Measurements from ENCODE around the gene ZDHHC14.
"Not testable (repeated sequence)": the region's sequence is repeated elsewhere in the genome, so short reads cannot be mapped to it uniquely, and the experiment has no call there.

ZDHHC14 gene

DNA sequence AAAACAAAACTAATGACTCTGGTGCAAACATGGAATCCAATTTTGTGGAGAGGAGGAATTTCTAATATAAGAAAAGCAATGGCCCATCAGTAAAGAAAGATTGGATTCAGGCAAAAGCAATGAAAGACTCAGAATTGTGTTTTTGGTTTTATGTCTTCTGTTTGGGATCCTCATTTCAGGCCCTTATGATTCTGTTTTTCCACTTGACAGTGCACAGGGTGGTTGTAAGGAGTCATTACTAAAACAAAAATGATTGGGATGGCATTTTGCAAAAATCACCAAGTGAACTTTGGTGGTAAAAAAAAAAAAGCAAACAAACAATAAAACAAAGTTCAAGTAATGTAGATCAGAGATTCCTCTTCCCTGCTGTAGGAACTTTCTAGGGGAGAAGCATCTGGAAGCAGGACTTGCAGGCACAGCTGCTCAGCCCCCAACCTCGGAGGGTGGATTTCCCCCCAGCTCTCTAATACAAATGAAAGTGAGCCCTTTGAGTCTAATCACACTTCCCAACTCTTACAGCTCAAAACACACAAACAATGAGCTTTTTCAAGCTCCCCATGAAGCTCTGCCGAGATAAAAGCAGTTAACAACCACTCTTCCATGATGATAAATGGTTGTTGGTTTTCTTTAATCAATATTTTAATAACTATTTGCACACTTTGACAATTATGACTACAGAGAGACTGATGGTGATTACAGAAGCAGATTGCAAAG is 177.7 kb downstream of the ZDHHC14 start:
- no peak for DNase-seq

DNA sequence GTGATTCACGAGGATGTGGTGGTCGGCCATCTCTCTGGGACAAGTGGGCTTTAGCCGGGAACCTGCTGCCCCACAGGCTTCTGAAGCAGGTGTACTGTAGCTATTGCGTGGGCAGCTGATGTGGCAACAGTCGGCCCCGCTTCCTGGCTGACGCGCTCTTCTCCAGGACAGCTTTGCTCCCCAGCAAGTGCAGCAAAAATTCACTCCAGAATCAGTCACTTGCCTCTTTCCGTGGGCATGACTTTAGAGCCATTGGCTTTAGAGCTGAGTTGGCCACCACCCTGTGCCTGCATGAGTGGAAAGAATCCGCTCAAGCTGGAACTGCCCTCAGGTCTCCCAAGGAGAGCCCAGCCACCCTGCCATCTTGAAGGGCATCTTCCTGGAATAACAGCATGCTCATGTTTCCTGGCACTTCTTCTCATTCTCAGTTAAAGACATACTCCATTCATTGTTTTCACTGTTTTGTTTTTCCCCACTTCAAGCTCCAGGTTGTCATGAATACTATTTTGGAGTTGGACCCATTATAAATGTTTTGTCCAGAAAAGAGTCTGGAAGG is 178.3 kb downstream of the ZDHHC14 start:
- no peak for DNase-seq

DNA sequence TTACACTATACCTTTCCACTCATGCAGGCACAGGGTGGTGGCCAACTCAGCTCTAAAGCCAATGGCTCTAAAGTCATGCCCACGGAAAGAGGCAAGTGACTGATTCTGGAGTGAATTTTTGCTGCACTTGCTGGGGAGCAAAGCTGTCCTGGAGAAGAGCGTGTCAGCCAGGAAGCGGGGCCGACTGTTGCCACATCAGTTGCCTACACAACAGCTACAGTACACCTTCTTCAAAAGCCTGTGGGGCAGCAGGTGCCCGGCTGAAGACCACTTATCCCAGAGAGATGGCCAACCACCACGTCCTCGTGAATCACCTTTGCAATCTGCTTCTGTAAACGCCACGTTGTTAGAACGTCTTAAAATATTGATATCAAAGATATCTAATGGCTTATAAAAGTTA is 179.1 kb downstream of the ZDHHC14 start:
- not testable (repeated sequence) for DNase-seq

DNA sequence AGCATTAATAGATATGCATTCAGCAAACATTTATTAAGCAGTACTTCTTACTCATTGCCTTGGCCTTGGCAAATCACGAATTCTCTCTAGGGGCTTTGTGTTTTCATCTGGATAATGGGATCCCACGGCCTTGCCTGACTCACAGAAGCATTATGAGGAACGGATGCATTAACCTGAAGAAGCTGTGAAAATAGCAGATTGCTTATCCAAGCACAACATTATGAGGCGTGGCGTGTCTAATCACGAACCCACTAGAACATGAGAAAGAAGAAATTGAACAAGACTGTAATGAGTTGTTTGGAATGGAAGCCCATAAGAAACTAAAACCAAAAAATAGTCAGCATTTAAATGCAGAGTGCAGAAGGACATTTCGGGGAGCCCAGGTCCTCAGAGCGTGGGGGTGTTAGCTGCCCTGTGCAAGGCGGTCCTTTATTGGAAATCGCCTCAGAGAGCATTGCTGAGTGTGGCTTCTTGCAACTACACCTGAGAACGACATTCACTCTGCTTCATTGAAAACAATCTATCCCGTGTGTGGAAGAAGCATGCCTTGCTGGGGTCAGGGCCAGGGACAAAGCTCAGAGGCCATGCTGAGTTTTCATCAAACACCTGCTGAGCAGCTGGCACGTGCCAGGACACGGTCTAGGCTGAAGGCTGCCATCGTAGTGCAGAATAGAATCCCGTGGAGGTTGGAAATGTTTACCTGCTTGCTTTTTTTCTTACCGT is 179.9 kb downstream of the ZDHHC14 start:
- no peak for DNase-seq

DNA sequence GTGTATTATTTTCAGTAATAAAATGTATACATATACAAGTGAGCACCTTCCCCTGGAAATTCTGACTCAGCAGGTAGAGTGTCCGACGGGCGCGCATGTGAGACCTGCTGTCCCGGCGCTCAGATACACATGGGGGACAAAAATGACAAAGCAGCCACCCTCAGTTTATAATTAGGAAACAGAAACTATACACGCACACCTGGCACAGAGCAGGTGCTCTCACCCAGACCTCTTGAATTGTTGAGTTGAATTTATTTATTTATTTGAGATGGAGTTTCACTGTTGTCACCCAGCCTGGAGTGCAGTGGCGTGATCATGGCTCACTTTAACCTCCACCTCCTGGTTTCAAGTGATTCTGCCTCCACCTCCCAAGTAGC is 180.4 kb downstream of the ZDHHC14 start:
- DNase-seq, result no peak

DNA sequence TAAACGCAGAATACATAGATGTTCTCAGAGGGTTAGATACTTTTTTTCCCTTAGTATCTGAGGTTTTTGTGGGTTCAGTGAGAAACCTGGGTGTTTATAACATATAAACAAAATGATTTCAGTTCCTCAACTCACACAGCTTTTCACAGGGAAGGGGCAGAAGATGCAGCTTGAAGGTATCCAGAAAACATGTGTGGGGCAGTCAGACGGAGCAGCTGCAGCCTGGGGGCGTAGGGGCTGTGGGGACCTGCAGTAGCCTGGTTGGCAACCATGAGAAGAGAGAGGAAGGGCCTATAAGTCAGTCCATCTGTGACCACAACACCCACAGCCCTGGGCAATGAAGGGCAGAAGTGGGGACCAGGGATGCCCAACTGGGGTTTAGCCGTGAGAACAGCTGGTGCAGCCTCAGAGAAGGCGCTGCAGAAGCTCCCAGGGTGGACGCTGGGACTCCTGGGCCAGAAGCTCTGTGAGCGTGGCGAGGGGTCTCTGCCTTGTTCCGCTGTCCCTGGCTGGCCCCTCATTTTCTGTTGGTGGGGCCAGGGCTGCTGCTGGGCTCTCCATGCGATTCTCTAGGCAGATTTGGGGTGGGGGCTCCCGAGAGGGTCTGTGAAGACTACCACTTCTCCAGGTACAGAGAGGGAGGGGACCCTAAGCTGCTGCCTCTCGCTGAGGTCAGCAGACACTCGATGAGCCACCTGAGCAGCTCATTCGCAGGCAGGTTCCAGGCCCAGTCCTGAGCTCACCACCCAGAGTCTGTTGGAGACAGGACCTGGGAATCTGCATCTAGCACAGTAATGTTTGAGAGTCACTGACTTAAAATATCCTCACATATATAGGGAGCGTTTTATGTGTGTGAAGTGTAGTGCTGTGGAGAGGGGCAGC is 181.2 kb downstream of the ZDHHC14 start:
- no peak for DNase-seq

DNA sequence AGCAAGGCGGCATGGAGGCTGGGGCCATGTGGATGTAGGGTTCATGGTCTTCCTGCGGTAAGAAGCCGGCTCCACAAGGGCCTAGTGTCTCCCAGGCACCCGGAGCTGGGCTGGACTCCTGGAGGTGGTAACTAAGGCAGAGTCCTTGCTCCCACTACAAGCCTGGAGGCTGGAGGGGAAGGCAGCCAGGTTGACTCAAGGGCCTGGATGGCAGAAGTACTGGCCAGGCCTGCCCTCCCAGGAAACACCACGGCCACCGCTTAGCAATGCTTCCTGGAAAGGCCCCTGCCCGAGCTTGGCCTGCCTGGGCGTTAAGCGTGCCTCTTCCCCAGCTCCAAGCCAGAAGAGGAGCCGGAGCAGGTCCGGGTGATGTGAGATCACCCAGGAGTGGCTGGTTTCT is 182.0 kb downstream of the ZDHHC14 start:
- no peak for DNase-seq

DNA sequence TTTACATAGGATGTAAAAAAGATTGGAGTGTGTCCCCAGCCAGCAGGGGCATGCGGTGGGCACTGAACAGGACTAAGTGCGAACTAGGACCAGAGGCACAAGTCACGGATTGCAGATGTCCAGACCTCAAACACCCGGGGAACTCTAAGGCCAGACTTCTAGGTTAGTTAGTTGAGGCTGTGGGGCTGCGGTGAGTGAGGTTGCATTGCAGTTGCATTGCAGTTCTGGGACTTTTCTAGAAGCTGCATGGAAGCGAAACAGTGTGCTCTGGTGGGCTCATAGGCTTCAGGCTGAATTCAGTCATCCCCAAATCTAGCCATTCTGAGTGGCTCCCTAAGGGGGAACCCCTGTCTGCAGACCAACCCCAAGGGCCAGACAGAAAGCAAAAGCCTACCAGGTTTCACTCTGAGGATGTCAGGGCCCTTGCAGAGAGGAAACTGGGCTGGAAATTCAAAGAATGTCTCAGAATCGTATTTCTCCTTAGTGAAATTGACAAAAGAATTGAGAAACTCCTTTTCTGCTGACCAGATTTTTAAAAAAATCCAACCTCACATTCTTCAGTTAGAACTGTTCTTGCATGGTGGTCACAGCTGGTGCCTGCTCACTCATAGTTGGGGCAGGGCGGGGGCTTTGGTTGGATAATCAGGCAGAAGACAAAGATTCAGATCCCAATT is 182.8 kb downstream of the ZDHHC14 start:
- no peak for DNase-seq

DNA sequence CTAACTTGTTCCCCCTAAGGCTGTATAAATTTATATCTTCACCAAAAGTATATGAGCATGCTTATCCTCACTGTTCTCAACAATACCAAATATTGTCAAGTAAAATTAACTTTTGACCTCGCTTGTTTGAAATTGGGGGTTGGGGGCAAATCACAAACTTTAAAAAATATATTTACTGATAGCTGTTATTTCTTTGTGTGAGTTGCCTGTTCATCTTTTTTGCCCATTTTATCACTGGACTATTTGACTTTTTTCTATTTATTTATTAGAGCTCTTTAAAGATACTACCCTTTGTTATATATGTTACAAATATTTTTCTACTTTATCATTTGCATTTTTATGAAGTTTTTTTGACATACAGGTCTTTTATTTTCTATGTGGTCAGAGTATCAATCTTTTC is 187.7 kb downstream of the ZDHHC14 start:
- no peak for DNase-seq

DNA sequence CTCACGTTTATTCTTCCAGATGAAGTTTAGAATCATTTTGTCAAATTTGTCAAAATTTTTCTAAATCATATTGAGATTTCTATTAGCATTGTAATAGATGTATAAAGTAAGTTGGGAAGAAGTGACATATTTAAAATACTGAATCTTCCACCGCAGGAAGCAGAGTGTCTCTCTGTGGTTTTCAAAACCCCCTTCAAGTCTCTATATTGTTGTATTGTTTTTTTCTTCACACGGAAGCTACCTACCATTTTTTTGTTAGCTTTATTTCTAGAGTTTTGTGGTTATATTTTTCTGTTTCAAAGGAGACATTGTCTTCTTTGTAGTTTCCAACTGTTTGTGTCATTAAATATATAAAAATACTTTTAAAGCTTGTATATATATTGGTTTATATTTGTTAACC is 188.6 kb downstream of the ZDHHC14 start:
- no peak for DNase-seq

DNA sequence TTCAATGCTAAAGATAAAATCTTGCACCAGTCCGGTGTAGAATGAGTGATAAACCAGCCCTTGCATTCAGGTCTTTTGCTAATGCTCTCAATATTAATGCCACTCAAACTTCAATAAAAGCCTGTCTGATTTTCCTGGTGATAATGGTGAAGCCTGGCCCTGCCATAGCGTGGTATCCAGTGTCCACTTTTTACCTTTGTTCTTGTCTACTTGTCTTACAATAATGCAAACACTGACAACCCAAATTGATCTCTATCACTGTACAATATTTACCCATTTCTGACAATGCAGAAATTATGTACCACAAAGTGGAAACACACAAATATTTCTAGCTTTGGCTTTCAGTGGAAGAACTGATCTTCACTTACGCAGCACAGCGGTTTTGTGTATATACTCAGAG is 189.1 kb downstream of the ZDHHC14 start:
- no peak for DNase-seq

DNA sequence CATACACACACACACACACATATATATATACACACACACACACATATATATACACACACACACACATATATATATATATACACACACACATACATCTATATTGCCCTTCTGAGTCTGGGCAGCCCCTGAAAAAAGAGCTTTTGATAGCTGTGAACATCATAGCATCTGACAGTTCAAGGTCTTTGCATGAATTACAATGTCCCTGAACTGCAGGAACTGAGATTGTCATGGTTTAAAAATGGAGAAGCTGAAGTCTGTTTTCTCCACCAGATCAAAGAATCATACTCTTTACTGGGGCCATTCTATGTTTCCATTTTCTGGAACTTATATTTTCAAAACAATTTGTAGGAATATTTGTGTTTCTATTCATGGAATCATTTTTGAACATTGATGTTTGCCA is 189.8 kb downstream of the ZDHHC14 start:
- DNase-seq, result no peak

DNA sequence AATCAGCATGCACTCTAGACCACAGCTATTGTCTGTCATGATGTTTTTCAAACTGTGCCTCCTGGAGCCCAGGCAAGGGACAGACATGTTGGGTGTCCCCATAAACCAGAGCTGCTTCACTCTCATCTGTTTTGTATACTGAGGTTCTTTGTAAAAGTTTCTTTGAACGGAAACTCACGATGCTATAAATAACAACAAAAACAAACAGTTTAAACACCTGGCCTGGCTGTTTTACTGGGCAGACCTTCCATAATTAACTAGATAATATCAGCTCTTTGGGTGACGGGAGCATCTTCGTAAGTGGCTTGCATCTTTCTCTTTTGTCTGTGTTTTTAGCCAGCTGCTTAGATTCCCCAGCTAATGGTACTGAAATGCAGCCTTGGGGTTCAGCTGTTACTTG is 190.3 kb downstream of the ZDHHC14 start:
- no peak for DNase-seq

DNA sequence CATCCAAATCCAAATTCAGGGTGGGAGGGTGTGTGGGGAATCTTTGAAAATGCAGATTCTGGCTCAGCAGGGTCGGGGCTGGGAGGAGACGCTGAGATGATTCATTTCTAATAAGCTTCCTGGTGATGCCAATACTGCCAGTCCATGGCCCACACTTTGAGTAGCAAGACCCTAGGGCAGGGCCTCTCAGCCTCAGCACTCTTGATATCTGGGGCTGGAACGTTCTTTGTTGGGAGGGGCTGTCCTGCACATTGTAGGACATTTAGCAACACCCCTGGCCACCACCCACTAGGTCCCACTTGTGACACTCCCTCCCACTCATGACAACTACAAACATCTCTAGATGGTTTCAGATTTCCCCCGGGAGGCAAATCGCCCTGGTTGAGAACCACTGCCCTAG is 191.0 kb downstream of the ZDHHC14 start:
- no peak for DNase-seq

DNA sequence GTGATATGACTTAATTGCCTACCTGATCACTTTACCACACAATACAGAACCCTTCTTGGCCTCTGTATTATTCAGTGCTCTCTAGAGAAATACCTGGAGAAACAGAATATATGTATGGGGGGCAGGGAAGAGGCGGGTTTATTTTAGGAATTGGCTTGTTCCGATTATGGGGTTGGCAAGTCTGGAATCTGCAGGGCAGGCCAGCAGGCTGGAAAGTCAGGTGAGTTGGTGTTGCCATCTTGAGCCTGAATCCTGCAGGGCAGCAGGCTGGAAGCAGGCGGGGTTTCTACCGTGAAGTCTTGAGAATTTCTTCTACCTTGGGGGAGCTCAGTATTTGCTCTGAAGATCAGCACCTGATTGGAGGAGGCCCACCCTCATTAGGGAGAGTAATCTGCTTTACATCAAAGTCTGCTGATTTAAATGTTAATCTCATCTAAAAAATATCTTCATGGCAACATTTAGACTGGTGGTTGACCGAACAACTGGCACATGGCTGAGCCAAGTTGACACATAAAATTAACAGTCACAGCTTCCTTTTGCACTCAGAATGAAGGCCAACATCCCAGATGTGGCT is 193.9 kb downstream of the ZDHHC14 start:
- no peak for DNase-seq

DNA sequence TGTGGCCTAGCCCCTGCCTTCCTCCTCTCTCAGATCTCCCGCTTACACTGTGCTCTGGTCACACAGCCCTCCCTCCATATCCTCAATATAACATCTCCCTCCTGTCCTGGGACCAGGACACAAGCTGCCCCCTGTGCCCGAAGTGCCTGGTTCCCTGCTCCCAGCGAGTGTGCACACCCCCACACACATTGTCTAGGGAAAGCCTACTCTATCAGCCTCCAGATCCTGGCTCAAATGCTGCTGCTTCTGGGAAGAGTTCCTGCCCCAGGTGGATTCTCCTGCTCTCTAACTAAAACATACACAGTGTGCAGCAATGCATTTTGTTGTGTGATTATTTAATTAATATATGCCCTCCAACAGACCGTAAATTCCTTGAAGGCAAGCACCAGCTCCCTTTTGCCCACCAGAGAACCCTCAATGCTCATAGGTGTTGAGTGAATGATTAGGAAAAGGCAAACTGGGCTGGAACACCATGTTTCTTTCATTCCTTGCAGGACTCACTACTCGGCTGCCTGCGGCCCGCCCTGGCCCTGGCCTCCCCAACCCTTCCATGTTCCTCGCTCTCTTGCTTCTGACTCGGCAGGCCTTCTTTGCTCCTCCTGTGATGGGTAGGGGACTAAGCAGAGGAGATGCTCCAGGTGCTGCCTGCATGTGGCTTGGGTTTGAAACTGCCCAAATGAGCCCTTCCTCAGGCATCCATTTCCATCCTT is 194.6 kb downstream of the ZDHHC14 start:
- DNase-seq, result no peak

DNA sequence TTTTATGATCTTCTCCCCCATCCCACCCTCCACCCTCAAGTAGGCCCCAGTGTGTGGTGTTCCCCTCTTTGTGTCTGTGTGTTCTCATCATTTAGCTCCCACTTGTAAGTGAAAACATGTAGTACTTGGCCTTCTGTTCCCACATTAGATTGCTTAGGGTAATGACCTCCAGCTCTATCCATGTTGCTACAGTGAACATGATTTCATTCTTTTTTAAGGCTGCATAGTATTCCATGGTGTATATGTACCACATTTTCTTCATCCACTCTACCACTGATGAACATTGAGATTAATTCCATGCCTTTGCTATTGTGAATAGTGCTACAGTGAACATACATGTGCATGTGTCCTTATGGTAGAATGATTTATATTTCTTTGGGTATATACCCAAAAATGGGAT is 196.0 kb downstream of the ZDHHC14 start:
- DNase-seq, result not testable (repeated sequence)

DNA sequence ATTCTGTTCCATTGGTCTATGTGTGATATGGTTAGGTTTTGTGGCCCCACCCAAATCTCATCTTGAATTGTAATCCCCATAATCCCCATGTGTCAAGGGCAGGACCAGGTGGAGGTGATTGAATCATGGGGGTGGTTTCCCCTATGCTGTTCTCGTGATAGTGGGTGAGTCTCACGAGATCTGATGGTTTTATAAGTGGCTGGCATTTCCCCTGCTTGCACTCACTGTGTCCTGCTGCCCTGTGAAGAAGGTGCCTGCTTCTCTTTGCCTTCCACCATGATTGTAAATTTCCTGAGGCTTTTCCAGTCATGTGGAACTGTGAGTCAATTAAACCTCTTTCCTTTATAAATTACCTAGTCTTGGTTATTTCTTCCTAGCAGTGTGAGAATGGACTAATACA is 197.5 kb downstream of the ZDHHC14 start:
- peak in 1 of 2 experiments; percentile 32 for DNase-seq

DNA sequence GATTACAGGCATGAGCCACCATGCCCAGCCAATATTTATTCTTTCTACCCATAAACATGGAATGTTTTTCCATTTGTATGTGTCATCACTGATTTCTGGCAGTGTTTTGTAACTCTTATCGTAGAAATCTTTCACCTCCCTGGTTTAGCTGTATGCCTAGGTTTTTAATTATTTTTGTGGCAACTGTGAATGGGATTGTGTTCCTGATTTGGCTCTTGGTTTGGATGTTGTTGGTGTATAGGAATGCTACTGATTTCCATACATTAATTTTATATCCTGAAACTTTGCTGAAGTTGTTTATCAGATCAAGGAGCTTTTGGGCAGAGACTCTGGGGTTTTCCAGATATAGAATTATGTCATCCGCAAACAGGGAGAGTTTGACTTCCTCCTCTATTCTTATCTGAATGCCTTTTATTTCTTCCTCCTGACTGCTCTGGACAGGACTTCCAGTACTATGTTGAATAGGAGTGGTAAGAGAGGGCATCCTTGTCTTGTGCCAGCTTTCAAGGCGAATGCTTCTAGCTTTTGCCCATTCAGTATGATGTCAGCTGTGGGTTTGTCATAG is 198.6 kb downstream of the ZDHHC14 start:
- no peak for DNase-seq

DNA sequence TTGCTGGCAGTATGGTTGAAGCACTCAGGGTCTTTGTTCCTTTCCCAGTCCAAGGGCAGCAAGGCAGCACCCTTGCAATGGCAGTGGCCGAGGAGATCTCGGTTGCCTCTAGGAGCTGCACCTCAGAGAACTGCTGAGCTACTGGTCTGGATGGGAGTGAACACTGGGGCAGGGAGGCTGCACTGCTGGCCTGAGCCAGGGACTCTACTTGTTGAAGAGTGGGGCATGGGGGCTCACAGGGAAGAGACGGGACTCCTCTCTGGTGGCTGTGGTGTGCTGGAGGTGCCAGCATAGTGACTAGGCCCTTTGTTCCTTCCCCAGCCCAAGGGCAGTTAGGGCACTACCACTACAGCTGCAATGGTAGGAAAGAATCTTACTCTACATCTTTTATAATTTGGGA is 203.0 kb downstream of the ZDHHC14 start:
- no peak for DNase-seq
